K562 (cell line): ENCODE results near the gene KCNQ4. TPM values are rescaled to one million over a fixed set of nuclear protein-coding genes. Genes with fewer than 3 reads are reported as not detected.

Experiments
- ATF1 ChIP-seq, 2 experiments: fragments of 450-650 bp in 1 of 2; IDR thresholded peaks; 2 replicates each; pipeline ENCODE4 v1.6.1; 2016; ENCODE audit warnings: missing compliant biosample characterization in 1 of 2, missing genetic modification characterization in 1 of 2
- CBFA2T3 ChIP-seq: fragments of 450-650 bp; IDR thresholded peaks from 2 replicates; pipeline ENCODE4 v1.6.1; 2017
- CBX5 ChIP-seq: IDR thresholded peaks from 2 replicates; pipeline ENCODE4 v1.6.1; 2014; ENCODE audit warnings: low read depth, borderline replicate concordance
- CCNT2 ChIP-seq: IDR thresholded peaks from 2 replicates; pipeline ENCODE4 v1.6.1; 2011; ENCODE audit warnings: borderline replicate concordance, low read depth, mild to moderate bottlenecking, moderate library complexity, mixed read lengths, low read length; ENCODE audit not compliant: insufficient read length; ENCODE audit errors: extremely low read depth
- DMBX1 ChIP-seq: fragments of 250-450 bp; sonication (Bioruptor Pico); IDR thresholded peaks from 2 replicates; pipeline ENCODE4 v1.8.0; 2022; ENCODE audit warnings: inconsistent platforms, mild to moderate bottlenecking, moderate library complexity, borderline replicate concordance
- MBD1 ChIP-seq: fragments of 250-450 bp; sonication (Bioruptor Pico); IDR thresholded peaks from 2 replicates; pipeline ENCODE4 v1.8.0; 2022; ENCODE audit warnings: inconsistent platforms
- NCOA1 ChIP-seq: fragments of 450-650 bp; IDR thresholded peaks from 2 replicates; pipeline ENCODE4 v1.6.1; 2016; ENCODE audit warnings: low read depth
- NFIX ChIP-seq: fragments of 250-450 bp; sonication (Bioruptor Pico); IDR thresholded peaks from 2 replicates; pipeline ENCODE4 v1.4.0; 2020; ENCODE audit warnings: low read depth, mild to moderate bottlenecking, moderate library complexity
- NR0B1 ChIP-seq: fragments of 450-650 bp; IDR thresholded peaks from one replicate; pipeline ENCODE4 v1.6.1; 2018; ENCODE audit warnings: mild to moderate bottlenecking, moderate library complexity; ENCODE audit not compliant: partially characterized antibody
- NR2C1 ChIP-seq, 2 experiments: fragments of 450-650 bp; IDR thresholded peaks; 2 replicates each; pipeline ENCODE4 v1.6.1; 2017; ENCODE audit warnings: mild to moderate bottlenecking in 2 of 2, antibody characterized with exemption in 1 of 2, inconsistent platforms in 1 of 2, missing compliant biosample characterization in 1 of 2, missing genetic modification characterization in 1 of 2
- NR2F6 ChIP-seq: fragments of 450-650 bp; formaldehyde crosslinking; IDR thresholded peaks from 2 replicates; pipeline ENCODE4 v1.4.0; 2020; ENCODE audit warnings: mild to moderate bottlenecking
- RBM17 ChIP-seq: fragments of 200-400 bp; formaldehyde crosslinking; IDR thresholded peaks from 2 replicates; pipeline ENCODE4 v1.6.1; 2017; ENCODE audit warnings: low read depth, mild to moderate bottlenecking, low read length, borderline replicate concordance
- RFX5 ChIP-seq: IDR thresholded peaks from 2 replicates; pipeline ENCODE4 v1.6.1; 2011; ENCODE audit warnings: low read depth, mild to moderate bottlenecking, improper control_type of control experiment, low read length
- SETDB1 ChIP-seq: IDR thresholded peaks from one replicate; pipeline ENCODE4 v1.6.1; 2012; ENCODE audit warnings: low read length, control low read depth, inconsistent platforms
- TCFL5 ChIP-seq: fragments of 250-450 bp; sonication (Bioruptor Pico); conservative IDR thresholded peaks from 2 replicates; pipeline ENCODE4 v1.6.1; 2021; ENCODE audit warnings: mild to moderate bottlenecking, moderate library complexity, matching md5 sums
- ZBTB8A ChIP-seq: fragments of 450-650 bp; IDR thresholded peaks from 2 replicates; pipeline ENCODE4 v1.6.1; 2018; ENCODE audit warnings: mild to moderate bottlenecking, moderate library complexity; ENCODE audit not compliant: partially characterized antibody
- ZNF212 ChIP-seq: fragments of 450-650 bp; formaldehyde crosslinking; IDR thresholded peaks from 2 replicates; pipeline ENCODE4 v1.4.0; 2020; ENCODE audit warnings: mild to moderate bottlenecking
- ZNF23 ChIP-seq: fragments of 250-450 bp; sonication (Bioruptor Pico); IDR thresholded peaks from 2 replicates; pipeline ENCODE4 v1.4.0; 2020; ENCODE audit warnings: mild to moderate bottlenecking
- ZNF239 ChIP-seq: fragments of 250-450 bp; sonication (Bioruptor Pico); IDR thresholded peaks from 2 replicates; pipeline ENCODE4 v1.4.0; 2020; ENCODE audit warnings: mild to moderate bottlenecking
- ZNF3 ChIP-seq: fragments of 250-450 bp; sonication (Bioruptor Pico); IDR thresholded peaks from 2 replicates; pipeline ENCODE4 v1.5.0; 2021; ENCODE audit warnings: mild to moderate bottlenecking, moderate library complexity
- ZNF316 ChIP-seq: fragments of 450-650 bp; IDR thresholded peaks from 2 replicates; pipeline ENCODE4 v1.6.1; 2016
- ZNF512 ChIP-seq: IDR thresholded peaks from 2 replicates; pipeline ENCODE4 v1.6.1; 2016; ENCODE audit warnings: missing genetic modification characterization, missing compliant biosample characterization
- polyA plus RNA-seq, 8 experiments: library from polyadenylated mRNA; depleted of rRNA in 4 of 8; stranded (reverse) in 5 of 8; unstranded in 3 of 8; fragments of >200 nt; fragmentation: Nextera tagmentation in 2 of 8; fragmentation: Illumina TruSeq in 1 of 8; extraction: Ambion mirVana in 2 of 8; extraction: Trizol in 1 of 8; gene quantifications; 2 replicates each; pipeline versions ENCODE4 v1.2.1 to v1.2.3, GENCODE V29; 2011 to 2014; ENCODE audit warnings: inconsistent platforms in 1 of 8, missing spikeins in 1 of 8
- total RNA-seq, 7 experiments: library from RNA; depleted of rRNA in 6 of 7; stranded (reverse); fragments of >200 nt in 6 of 7; fragmentation: Illumina TruSeq in 2 of 7; extraction: Trizol in 2 of 7; gene quantifications; 2 replicates each; pipeline versions ENCODE4 v1.2.1 to v1.2.3, GENCODE V29; 2011 to 2021; ENCODE audit warnings: low replicate concordance in 1 of 7
- TF ChIP-seq, protein P1 (sequence below), 2 experiments: fragments of 450-650 bp in 1 of 2; sonication (generic) in 1 of 2; formaldehyde crosslinking in 1 of 2; IDR thresholded peaks in 1 of 2; conservative IDR thresholded peaks in 1 of 2; 2 replicates each; pipeline versions ENCODE4 v1.6.1 to v1.8.1; 2016 to 2023; ENCODE audit warnings: mild to moderate bottlenecking in 2 of 2, moderate library complexity in 2 of 2, inconsistent platforms in 1 of 2, missing genetic modification reagents in 1 of 2

KCNQ4 gene
- total and polyA plus RNA-seq, 9 of the 15 experiments (the other 6 are each of a cell fraction or from before 2014, with no cell fraction given), result 0.07 to 4.1 (median 0.79) TPM

DNA sequence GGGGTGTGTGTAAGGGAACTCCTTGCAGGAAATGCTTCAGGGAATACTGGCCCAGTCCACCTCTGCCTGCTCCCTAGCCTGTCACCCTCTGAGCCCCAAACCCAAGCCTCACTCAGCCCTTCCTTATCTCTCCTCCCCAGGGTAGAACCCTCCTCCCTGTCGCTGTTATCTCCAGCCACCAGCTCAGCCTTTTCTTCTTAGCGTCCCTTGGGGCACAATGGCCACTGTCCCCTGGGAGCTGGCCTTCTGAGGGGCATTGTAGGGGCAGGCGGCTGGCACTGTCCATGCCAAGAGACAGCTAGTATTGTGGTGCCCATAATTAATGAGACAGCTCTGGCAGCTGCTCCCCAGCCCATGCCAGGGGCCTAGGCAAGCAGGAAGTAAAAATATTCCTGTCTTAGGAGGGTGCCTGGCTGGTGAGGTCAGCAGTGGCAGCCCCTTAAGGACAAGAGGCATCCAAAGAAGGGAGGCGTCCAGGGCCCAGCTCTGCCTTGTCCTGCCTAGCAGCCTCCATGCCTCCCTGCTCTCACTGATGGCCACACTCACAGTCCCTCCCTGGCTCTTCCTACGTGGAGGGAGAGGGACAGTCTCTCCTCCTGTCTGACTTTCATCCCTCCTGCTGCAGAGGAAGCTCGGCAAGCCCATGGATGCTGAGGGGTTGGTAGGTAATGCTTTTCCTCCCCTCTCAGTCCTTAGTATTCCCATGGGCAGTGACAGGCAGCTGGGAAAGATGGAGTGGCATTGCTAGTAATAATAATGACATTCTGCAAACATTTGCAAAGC, 37.5 kb downstream of the KCNQ4 start (continued):
- TF ChIP-seq, protein P1, sequence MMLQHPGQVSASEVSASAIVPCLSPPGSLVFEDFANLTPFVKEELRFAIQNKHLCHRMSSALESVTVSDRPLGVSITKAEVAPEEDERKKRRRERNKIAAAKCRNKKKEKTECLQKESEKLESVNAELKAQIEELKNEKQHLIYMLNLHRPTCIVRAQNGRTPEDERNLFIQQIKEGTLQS (IDR thresholded peaks at IDR 0.05), result peak; percentile 53
- TF ChIP-seq, protein P1 (CRISPR knock-in tag; conservative IDR thresholded peaks at IDR 0.05), result no peak; the same call in 1 of the 2 replicates
- TF ChIP-seq TCFL5 (CRISPR knock-in tag), result no peak; the same call in 1 of the 2 replicates
- TF ChIP-seq CBFA2T3, result peak; percentile 100
- no peak for TF ChIP-seq ZNF23 (CRISPR knock-in tag)
- no peak for TF ChIP-seq ZNF3 (CRISPR knock-in tag)
- peak; percentile 91 for TF ChIP-seq NCOA1
- peak; percentile 47; the same call in 1 of the 2 replicates for TF ChIP-seq NR2C1 (IDR thresholded peaks at IDR 0.05)
- peak; percentile 55; the same call in 1 of the 2 replicates for TF ChIP-seq NR2C1 (tag; IDR thresholded peaks at IDR 0.05)
- no peak for TF ChIP-seq ZNF212 (CRISPR knock-in tag)
- TF ChIP-seq MBD1 (CRISPR knock-in tag), result no peak
- TF ChIP-seq CBX5, result no peak
- no peak for TF ChIP-seq ZNF316
- no peak for TF ChIP-seq NR2F6 (CRISPR knock-in tag)
- no peak for TF ChIP-seq RBM17
- TF ChIP-seq DMBX1, result peak; percentile 87
- TF ChIP-seq ZNF239 (CRISPR knock-in tag), result no peak
- TF ChIP-seq NFIX (CRISPR knock-in tag), result no peak
- TF ChIP-seq NR0B1, result no peak
- no peak for TF ChIP-seq ZBTB8A
- TF ChIP-seq RFX5, result no peak
- TF ChIP-seq SETDB1, result no peak
- no peak for TF ChIP-seq ATF1 (CRISPR knock-in tag; IDR thresholded peaks at IDR 0.05)
- TF ChIP-seq ATF1 (tag; IDR thresholded peaks at IDR 0.05), result peak; percentile 69
- TF ChIP-seq CCNT2, result peak; percentile 97
- TF ChIP-seq ZNF512, result no peak
